Cortex of kidney (tissue), 1 donor: Measurements from ENCODE around the gene UBR4.
"Not testable (repeated sequence)": the region's sequence is repeated elsewhere in the genome, so short reads cannot be mapped to it uniquely, and the experiment has no call there.

Source experiments
- DNase-seq: peaks from one replicate; lab custom pipeline; 2025; lab: John Stamatoyannopoulos, UW

Gene UBR4

GRCh38 chr1:19190468-19190867, 19.6 kb downstream of the UBR4 start:
- DNase-seq = no peak

- DNase-seq = no peak
These were observed 20.8 kb downstream of the UBR4 start for GRCh38 chr1:19189270-19189669.

- no peak for DNase-seq
These were observed 22.2 kb downstream of the UBR4 start for GRCh38 chr1:19187852-19188251.

- no peak for DNase-seq
These were observed 24.1 kb downstream of the UBR4 start for GRCh38 chr1:19186001-19186400.

- DNase-seq = no peak
These were observed 27.8 kb downstream of the UBR4 start for GRCh38 chr1:19182223-19182622.

GRCh38 chr1:19180265-19180657, 29.8 kb downstream of the UBR4 start:
- DNase-seq = not testable (repeated sequence)

- DNase-seq = no peak
These were observed 30.3 kb downstream of the UBR4 start for GRCh38 chr1:19179597-19180264.

GRCh38 chr1:19178734-19179398, 31.2 kb downstream of the UBR4 start:
- no peak for DNase-seq

- DNase-seq = no peak
These were observed 32.3 kb downstream of the UBR4 start for GRCh38 chr1:19177811-19178210.

- DNase-seq = no peak
These were observed 40.4 kb downstream of the UBR4 start for GRCh38 chr1:19169642-19170041.

- DNase-seq = no peak
These were observed 42.9 kb downstream of the UBR4 start for GRCh38 chr1:19167140-19167539.

GRCh38 chr1:19166066-19166465, 44.0 kb downstream of the UBR4 start:
- DNase-seq = no peak

- DNase-seq = no peak
These were observed 44.6 kb downstream of the UBR4 start for GRCh38 chr1:19165501-19165900.

GRCh38 chr1:19164274-19165015, 45.6 kb downstream of the UBR4 start:
- no peak for DNase-seq

- no peak for DNase-seq
These were observed 46.8 kb downstream of the UBR4 start for GRCh38 chr1:19163261-19163660.

- no peak for DNase-seq
These were observed 49.2 kb downstream of the UBR4 start for GRCh38 chr1:19160831-19161230.

GRCh38 chr1:19157653-19158052, 52.4 kb downstream of the UBR4 start:
- DNase-seq = no peak

- no peak for DNase-seq
These were observed 53.4 kb downstream of the UBR4 start for GRCh38 chr1:19156676-19157075.

GRCh38 chr1:19154876-19155275, 55.2 kb downstream of the UBR4 start:
- DNase-seq = no peak

- DNase-seq = no peak
These were observed 56.9 kb downstream of the UBR4 start for GRCh38 chr1:19153169-19153568.

- no peak for DNase-seq
These were observed 58.5 kb downstream of the UBR4 start for GRCh38 chr1:19151537-19151936.

GRCh38 chr1:19149736-19150135, 60.3 kb downstream of the UBR4 start:
- DNase-seq = no peak

GRCh38 chr1:19140465-19140864, 69.6 kb downstream of the UBR4 start:
- DNase-seq = no peak
